GM12873 (cell line): Measurements from ENCODE around the gene SLF1.

Experiments used
- TF ChIP-seq, protein P1 (sequence below): IDR thresholded peaks from 2 replicates; pipeline ENCODE4 v1.5.1; 2012; ENCODE audit warnings: low read depth, mild to moderate bottlenecking, moderate library complexity, low read length, control low read depth; ENCODE audit not compliant: insufficient read depth; ENCODE audit errors: missing control alignments

Gene SLF1

DNA sequence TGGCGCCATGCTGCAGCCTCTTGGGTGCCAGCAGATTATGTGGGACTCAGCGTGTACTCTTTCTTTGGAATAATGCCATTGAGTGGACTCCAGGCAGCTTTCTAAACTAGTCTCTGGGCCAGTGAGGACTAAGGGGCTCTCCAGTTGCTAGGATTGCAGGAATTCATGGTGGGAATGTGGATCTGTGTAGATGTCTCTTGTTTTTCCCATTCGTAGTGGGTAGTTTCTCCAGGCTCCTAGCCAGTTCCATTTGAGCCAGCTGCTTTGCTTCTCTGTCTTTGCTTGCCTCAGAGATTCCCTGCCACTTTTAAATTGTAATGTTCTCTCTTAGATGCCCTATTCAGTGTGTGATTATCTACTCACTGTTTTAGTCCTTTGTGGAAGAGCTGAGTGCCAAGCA is 42.6 kb downstream of the SLF1 start:
- TF ChIP-seq, protein P1, sequence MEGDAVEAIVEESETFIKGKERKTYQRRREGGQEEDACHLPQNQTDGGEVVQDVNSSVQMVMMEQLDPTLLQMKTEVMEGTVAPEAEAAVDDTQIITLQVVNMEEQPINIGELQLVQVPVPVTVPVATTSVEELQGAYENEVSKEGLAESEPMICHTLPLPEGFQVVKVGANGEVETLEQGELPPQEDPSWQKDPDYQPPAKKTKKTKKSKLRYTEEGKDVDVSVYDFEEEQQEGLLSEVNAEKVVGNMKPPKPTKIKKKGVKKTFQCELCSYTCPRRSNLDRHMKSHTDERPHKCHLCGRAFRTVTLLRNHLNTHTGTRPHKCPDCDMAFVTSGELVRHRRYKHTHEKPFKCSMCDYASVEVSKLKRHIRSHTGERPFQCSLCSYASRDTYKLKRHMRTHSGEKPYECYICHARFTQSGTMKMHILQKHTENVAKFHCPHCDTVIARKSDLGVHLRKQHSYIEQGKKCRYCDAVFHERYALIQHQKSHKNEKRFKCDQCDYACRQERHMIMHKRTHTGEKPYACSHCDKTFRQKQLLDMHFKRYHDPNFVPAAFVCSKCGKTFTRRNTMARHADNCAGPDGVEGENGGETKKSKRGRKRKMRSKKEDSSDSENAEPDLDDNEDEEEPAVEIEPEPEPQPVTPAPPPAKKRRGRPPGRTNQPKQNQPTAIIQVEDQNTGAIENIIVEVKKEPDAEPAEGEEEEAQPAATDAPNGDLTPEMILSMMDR = no peak

DNA sequence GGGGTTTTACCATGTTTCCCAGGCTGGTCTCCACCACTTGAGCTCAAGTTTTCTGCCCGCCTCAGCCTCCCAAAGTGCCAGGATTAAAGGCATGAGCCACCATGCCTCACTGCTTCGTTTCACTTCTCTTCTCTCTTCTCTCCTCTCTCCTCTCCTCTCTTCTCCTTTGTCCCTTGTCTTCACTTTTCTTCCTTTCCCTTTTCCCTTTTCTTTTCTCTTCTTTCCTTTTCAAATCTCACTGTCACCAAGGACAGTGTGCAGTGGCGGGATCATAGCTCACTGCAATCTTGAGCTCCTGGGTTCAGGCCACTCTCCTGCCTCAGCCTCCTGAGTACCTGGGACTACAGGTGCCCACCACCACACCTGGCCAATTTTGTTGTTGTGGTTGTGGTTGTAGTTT is 49.5 kb downstream of the SLF1 start:
- TF ChIP-seq, protein P1 = no peak

GRCh38 chr5:94670726-94671125 is 52.3 kb downstream of the SLF1 start:
- TF ChIP-seq, protein P1 = no peak

DNA sequence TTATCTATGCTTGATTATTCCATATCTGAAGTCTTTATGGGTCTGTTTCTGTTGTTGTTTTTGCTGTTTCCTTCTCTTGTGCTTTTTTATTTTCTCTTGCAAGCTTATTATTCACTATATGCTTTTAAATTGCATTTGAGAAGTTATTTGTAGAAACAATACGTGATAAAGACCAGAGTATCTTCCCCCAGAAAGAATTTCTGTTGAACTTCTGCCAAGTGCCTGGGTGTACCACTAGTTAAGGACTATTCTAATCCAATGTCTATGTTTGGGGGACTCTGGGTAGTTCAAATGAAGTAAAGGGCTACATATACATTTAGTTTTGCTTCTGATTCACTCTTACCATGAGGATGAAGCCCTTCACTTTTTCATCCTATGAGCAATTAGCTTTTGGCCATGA is 54.3 kb downstream of the SLF1 start:
- TF ChIP-seq, protein P1 = no peak

DNA sequence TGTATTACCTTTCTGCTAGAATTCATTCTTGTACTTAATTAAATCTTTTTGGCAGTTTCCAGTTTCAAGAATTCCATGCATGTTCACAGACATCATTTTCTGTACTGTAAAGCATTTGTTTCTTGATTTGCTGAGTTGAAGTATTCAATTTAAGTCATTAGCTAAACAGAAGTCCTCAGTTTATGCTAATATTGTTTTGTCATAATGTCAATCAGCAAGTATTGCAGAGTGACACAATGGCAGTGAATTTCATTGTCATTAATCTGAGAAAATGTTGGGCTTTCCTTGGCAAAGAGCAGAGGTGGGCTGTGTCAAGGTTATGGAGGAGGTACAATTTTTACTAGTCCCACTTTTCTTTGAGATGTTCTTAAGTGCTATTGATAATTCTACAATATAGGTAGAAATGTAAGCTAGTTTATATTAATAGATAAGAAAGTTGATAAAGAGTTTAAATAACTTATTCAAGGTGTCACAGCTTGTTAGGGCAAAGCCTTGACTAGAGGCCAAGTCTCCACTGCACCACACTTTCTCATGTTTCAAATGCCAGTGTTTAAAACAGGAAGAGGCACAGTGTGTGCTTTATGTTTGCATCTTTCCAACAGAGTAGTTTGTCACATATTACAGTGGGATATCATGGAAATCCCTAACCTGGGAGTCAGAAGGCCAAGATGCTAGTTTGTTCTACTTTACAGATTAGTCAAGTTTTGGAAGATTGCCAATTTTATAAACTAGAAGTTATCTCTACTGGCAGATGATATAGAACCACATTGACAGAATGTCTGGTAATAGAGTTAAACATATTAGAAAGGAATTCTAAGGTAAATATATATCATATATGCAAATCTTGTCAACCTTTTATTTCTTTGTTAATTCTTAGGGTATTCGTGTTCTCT is 56.3 kb downstream of the SLF1 start:
- TF ChIP-seq, protein P1 = no peak

- TF ChIP-seq, protein P1 = no peak
Measured at GRCh38 chr5:94675965-94676618, 57.6 kb downstream of the SLF1 start.

DNA sequence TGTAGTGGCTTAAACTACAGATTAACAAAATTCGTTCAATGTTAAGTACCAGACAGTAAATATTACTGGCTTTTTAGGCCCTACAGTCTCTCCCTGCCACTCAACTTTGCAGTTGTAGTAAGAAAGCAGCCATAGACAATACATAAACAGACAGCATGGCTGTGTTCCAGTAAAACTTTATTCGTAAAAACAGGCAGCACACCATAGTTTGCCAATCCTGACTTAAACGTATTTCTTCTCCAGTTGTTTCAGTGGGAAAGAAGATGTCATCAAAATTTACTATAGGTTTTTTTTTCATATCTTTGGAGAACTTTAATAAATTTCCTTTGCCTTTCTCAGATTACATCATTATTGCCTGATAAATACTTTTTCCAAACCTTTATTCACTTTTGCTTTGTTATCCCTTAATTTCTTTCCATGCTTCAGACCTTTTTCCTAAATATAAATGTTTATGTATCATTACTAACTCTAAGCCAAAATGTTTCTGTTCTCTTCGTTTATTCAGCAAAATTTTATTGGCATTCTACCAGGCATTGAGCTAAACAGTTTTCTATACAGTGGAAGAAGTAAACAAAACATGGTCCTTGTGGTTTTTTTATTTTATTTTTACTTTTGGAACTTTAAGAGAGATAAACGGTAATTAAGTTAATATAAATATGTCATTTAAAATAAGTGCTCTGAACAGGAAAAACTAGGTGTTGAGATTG is 64.5 kb downstream of the SLF1 start:
- TF ChIP-seq, protein P1 = no peak
